Amniotic stem cell (primary cell): ENCODE measurements around the gene CCNYL1.
"Not testable (repeated sequence)": the region's sequence is repeated elsewhere in the genome, so short reads cannot be mapped to it uniquely, and the experiment has no call there.

Experiments
- DNase-seq: peaks from one replicate; lab custom pipeline; 2025; lab: John Stamatoyannopoulos, UW

The CCNYL1 gene

DNA sequence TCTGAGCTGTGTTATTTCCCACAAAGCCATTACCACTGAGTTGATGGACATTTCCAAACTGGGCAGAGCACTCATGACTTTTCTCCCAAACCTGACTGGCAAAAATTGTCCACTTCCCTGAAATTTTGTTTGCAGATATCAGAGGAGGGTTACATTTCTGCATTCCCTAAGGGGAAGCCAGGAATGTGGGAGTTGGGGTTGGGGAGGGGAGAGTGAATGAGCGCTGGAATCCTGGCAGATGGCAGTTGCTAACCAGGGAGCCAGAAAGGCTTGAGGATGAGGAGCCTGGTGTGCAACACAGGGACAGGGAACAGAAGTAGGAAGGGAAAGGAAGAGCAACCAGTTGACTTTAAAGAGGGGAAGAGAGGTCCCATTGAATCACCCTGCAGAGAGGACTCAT, 14.0 kb upstream of the CCNYL1 start:
- DNase-seq = no peak

DNA sequence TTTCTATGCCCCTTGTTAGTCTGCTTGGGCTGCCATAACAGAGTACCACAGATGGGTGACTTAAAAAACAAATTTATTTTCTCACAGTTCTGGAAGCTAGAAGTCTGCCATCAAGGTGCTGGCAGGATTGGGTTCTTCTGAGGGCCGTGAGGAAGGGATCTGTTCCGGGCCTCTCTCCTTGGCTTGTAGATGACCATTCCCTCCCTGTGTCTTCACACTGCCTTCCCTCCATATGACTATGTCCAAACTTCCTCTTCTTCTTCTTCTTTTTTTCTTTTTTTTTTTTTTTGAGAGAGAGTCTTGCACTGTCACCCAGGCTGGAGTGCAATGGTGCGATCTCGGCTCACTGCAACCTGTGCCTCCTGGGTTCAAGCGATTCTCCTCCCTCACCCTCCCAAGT, 13.1 kb upstream of the CCNYL1 start:
- no peak for DNase-seq

DNA sequence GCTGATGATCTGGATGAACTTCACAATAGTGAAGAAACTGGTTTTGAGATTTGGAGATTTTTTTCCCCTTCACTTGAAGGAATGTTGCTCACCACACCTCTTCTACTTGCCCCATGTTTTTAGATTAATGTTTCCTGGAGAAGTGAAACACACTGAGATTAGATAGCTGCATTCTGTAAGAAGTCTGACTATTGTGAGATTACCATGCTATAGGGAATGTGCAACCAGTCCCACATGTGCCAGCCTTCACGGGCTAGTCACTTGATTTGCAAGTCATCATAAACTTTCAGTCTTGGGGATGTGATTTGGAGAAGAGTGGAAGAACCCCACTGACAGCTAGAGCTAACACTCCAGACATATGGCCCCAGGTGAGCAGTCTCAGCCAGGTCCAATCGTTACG, 7.4 kb upstream of the CCNYL1 start:
- no peak for DNase-seq

DNA sequence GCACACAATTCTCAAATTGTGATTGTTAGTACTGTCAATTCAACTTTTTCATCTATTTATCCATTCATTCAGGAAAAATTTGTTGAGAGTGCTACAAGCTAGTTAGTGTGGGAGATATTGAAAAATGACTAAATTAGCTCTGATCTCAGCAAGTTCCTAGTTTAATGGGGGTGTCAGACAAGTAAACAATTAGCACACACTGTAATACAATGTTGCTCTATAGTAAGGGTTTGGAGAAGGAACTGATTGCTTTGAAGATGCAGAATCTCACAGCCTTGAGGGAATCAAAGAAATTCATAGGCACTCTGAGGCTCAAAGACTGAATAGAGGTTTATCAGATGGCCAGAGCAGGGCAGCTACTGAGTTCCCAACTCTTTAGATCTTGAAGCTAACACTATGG, 6.8 kb upstream of the CCNYL1 start:
- DNase-seq = no peak

DNA sequence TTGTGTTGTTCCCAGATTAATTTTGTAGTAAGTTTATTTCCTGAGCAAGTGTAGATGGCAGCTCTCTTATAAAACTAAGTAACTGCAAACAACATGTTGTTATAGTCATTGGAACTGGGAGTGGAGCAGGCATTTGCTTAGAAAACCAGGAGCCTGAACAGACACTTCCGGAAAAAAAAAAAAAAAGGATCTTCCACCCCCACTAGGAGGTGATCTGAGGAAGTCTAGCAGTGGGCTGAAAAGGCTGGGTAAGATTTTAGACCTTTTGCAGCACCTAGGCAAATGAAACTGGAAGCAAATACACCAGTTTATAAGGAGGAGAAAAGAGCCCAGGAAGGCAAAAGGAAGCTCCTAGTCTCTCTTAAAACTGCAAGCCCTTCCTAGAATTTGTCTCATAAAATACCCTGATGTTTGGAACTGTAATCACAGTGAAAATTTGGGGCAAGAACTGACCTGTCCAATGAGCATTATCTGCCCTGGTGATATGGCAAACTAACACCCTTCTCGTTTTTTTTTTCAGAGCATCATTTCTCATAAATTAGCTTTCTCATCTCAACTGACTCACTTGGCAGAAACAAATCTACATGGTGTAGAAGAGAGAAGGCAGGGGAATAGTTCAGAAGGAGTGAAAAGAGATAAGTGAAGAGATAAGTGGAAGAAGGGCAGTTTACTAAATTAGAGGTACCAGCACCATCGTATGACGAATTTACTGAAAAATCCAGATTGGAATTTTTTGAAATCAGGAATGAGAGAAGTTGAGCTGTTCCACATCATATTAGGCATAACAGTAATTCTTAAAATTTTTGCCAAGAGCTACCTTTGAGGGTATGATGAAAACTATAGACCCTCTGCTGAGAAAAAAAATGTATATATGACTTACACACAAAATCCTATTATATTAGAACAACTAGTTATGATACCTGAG, 4.2 kb upstream of the CCNYL1 start:
- no peak for DNase-seq

DNA sequence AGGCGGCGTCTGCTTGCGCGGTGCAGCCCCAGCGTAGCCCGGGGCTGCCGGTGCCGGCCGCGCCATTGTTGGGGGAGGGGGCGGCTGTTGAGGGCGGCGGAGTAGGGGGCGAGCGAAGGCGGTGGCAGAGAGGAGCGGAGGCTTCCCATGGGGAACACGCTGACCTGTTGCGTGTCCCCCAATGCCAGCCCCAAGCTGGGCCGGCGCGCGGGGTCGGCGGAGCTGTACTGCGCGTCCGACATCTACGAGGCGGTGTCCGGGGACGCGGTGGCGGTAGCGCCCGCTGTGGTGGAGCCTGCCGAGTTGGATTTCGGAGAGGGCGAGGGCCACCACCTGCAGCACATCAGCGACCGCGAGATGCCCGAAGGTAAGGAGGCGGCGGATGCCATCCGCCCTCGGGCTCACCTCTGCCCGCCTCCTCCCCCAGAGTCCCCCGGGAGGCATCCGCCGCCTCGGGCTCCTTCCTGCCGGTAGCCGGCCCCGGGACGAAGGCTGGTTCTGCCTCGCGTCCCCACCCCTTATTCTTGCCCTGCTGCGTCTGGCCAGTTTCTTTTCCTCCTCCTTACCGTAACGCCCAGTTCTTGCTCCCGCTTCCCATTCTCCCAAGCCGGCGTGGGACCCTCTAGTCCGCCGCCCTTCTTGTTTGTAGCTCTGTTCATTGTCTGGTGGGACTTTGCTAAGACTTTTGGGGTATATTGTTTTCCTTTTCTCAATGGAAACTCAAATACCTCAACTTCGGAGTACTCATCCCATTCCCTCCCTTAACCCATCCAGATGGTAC, 500 bp downstream of the CCNYL1 start:
- DNase-seq = peak; percentile 30

DNA sequence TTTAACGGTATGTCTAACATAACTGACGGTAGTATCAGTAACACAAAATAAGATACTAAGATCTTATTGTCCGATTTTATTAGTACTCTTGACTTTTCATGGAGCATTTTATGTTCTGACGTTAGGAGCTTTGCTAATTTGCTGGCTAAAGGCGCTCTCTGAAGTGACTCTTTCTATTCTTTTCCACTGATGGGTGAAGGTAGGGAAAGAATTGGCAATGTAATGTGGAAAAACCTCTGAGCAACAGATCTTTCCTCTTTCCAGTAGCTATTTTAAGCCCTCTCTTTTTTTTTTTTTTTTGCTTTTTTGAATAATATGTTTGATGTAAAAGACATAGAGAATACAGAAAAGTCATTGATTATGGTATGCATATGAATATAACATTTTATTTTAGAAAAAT, 4.6 kb downstream of the CCNYL1 start:
- no peak for DNase-seq

DNA sequence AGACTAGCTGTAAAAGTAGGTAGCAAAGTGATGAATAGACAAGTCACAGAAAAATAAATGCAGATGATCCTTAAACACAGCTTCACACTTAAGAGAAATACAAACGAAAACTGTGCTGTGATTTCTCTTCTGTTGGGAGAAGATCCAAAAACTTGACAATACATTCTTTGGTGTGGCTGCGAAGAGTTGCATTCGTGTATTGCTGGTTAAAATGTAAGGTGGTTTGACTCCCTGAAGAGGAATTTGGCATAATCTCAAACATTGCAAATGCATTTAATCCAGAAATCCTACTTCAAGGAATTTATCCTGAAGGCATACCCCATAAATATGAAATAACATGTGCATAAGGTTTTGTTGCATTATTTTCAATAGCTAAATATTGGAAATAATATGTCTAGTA, 7.1 kb downstream of the CCNYL1 start:
- DNase-seq = no peak

DNA sequence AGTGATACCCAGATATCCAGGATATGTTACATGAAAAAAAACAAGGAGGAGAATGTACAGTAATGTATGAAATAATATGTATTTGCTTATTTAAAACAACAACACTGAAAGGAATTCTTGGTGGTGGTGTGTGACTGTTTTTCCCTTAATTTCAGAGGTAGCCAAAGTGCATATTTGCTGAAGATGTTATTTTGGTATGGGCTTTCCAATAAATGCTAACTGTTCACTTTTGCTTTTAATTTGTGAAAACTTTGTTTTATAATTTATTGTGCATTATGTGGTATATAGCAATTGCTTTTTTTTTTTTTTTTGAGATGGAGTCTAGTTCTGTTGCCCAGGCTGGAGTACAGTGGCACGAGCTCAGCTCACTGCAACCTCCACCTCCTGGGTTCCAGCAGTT, 7.6 kb downstream of the CCNYL1 start:
- DNase-seq = no peak

DNA sequence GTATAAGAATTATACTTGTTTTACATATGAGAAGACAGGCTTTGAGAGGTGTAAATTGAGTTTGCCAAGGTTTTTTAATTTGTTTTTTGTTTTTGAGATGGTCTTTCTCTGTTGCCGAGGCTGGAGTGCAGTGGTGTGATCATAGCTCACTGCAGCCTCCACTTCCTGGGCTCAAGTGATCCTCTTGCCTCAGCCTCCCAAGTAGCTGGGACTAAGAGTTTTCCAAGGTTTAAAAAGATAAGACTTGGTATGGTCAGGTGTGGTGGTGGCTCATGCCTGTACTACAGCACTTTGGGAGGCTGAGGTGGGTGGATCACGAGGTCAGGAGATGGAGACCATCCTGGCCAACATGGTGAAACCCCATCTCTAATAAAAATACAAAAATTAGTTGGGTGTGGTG, 8.2 kb downstream of the CCNYL1 start:
- not testable (repeated sequence) for DNase-seq

DNA sequence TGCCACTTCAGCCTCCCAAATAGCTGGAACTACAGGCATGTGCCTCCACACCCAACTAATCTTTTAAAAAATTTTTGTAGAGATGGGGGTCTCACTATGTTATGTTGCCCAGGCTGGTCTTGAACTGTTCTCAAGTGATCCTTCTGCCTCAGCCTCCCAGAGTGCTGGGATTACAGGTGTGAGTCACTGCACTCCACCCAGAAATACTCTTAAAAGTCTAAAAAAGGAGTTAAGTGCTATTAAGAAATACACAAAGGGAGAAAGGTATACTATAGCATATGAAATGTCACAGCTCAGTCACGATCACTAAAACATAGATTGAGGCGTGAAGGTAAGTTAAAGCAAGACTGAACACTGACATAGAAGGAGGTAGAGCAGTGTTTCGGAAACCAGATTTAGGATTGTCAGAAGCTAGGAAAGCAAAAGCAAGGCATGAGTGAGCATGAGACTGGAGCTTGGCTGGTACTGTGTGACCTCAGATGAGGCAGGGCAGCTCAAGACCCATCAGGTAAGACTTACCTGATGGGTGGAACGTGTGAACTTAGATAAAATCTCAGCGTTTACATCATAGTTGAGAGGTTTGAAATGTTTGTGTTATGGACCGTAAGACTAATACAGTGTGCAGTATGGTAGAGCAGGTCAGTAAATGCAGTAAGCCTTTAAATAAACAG, 9.2 kb downstream of the CCNYL1 start:
- no peak for DNase-seq

DNA sequence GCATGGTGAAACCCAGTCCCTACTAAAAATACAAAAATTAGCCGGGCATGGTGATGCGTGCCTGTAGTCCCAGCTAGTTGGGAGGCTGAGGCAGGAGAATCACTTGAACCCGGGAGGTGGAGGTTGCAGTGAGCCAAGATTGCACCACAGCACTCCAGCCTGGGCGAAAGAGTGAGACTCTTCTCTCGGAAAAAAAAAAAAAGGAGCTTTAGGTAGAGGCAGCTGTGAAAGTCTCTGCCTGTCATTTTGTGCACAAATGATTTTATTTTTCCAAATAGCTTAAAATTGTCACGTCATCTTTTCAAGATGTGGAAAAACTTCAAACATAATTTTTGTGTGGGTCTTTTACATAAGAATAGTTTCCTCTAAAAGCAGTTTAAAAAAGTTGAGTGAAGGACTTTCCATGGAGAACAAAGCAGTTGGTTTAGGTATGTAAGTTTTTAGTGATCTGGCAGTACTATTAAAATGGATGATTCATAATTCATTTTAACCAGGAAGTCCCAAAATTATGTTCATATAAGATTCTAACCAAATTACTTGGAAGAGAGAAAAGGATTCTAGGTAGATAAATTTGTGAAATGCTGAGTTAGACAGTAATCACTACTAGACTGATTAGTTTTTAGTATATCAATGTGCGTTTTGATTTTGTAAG, 11.5 kb downstream of the CCNYL1 start:
- DNase-seq = no peak

DNA sequence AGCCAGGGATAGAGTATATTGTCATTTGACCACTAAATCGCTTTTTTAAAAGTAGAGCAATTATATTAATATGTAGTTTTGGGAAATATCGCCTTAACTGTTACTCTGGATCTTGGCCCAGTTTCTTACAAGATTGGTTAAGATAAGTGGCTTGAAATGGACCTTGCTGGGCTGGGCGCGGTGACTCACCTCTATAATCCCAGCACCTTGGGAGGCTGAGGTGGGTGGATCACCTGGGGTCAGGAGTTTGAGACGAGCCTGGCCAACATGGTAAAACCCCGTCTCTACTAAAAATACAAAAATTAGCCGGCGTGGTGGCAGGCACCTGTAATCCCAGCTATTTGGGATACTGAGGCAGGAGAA, 12.0 kb downstream of the CCNYL1 start:
- DNase-seq = not testable (repeated sequence)

DNA sequence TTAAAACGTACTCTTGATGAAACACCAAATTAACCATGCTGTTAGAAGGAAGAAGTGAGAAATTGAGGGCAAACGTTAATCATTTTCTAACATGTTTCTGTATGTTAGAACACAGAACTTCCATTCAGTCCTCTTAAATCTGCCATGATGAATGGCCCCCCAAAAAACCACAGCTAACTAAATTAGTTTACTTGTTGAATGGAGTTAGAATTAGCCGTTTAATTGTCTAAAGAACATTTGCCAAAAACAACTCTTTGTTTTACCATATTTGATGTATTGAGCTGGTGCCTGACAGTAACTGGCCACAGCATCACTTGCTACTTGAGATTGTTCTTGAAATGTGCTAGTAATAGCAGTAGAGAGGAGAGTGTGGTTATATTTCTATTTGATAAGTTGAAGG, 12.7 kb downstream of the CCNYL1 start:
- DNase-seq = no peak

DNA sequence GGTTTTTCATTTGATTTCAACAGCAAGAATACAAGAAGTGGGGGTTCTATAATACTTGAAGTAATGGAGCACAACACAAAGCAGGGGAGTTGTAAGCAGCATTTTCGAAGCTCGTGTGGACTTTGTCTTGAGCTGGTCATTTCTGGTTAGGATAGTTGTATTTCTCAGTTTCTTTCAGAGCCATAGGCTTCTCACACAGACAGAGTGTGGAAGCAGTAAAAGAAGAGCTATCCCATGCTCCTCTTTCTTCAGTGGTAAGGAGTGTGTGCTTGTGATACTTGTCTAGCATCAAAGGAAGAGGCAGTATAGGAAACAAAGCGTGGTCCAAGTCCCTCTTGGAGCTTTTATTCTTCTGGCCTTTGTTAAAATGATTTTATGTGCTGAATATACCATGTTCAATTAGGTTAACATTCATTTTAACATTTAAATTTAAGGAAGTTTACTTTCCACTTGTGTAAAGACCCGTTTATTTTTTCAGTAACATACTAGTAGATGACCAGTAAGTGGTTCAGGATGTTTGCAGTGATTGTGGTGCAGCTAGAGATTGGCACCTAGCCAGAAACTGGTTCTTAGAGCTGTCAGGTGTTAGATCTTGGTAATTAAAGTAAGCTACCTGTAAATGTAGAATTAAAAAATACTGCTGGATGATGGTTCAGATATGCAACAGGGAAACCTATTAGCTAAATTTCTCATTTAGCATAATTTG, 14.6 kb downstream of the CCNYL1 start:
- DNase-seq = no peak

DNA sequence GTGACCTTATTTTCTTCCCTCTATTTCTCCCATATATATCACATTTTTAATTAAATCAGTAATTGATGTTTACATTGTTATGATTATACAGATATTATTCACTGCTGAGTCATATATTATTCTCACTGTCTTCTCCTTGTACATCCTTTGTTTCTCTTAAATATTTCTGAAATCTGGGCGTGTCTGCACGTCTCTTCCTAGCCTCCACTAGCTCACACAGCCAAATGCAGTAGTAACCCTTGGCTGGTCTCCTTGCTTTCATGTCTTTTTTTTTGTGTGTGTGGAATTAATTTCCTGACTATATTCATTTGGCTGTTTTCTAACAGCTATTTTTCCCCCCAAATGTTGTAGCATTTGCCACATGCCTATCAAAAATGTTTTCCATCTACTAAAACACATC, 15.8 kb downstream of the CCNYL1 start:
- no peak for DNase-seq

DNA sequence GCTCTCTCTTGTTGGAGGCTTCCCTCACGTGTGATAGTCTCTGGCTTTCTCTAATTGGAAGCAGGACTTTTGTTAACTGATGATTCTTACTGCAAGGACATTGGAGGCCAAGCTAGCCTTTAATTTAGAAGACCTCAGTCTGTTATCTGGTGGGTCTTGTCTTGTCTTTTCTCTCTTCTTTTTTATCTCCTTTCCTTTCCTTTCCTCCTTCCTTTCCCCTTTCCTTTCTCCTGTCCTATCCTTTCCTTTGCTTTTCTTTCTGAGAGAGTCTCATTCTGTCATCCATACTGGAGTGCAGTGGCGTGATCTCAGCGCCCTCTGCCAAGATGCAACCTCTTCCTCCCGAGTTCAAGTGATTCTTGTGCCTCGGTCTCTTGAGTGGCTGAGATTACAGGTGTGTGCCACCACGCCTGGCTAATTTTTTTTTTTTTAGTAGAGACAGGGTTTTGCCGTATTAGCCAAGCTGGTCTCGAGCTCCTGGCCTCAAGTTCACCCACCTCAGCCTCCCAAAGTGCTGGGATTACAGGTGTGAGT, 18.1 kb downstream of the CCNYL1 start:
- no peak for DNase-seq

DNA sequence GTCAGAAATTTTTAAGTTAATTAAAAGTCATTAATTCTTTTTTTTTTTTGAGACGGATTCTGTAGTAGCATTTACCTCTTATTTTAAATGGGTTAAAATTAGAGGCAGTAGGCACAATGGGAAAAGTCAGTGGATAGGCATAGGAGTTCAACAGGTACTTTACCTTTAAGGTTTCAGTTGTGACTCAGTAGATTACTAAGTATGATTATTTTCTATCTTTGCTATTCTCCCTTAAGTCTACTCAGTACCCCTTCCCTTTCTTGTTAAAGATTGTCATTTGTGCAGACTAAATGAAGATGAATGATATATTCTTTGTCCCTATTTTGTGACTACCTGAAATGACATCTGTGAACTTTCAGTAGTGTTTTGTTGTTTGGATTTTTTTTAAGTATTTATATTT, 19.7 kb downstream of the CCNYL1 start:
- DNase-seq = no peak

DNA sequence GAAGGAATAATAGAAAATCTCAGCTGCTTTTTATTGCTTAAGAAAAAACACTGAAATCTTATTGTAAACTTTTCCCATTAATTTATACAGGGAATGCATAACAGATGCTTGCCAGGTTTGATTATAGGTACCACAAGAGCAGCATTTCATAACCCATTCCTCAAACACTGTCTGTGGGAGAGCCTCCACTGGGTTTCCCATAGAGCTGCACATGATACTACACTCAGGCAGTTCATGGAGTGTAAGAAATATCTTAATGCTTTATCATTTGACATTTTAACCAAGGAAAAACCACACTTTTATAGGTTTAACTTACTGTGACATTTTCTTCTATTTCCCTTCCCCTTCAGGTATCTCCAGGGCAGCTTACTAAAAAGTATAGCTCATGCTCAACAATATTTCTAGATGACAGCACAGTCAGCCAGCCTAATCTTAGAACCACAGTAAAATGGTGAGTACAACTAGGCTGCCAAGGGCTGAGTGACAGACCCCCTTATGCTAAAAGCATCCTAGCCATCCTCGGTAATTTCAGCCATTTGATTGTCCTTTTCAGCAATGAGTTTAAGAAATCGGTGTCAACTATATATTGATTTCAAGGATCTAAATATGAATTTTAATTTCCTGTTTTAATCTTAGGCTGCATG, 22.3 kb downstream of the CCNYL1 start:
- DNase-seq = no peak

DNA sequence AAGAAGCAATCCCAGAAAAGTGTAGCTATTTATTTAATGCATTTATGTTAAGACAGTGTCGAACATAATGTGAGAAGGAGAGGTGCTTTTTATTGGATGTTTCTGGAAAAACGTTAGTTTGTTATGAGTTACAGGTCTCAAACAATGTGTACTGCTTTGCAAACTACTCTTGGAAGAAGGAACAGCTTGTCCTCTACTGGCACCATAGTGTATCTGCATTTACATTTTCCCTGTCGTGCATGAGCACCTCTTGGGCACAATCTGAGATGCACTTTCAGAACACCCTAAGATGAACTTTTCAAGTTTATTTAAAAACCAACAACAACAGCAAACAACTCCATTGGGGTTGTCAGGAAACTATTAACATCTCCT, 22.8 kb downstream of the CCNYL1 start:
- no peak for DNase-seq
